ENCODE data around the gene RXRA. TPM values are rescaled to one million over a fixed set of nuclear protein-coding genes. Genes with fewer than 3 reads are reported as not detected.

The RXRA gene
- total and polyA plus RNA-seq, 2 donors (not counting 1 experiment from before 2014, with no cell fraction given) = 2.6 to 6.8 TPM

DNA sequence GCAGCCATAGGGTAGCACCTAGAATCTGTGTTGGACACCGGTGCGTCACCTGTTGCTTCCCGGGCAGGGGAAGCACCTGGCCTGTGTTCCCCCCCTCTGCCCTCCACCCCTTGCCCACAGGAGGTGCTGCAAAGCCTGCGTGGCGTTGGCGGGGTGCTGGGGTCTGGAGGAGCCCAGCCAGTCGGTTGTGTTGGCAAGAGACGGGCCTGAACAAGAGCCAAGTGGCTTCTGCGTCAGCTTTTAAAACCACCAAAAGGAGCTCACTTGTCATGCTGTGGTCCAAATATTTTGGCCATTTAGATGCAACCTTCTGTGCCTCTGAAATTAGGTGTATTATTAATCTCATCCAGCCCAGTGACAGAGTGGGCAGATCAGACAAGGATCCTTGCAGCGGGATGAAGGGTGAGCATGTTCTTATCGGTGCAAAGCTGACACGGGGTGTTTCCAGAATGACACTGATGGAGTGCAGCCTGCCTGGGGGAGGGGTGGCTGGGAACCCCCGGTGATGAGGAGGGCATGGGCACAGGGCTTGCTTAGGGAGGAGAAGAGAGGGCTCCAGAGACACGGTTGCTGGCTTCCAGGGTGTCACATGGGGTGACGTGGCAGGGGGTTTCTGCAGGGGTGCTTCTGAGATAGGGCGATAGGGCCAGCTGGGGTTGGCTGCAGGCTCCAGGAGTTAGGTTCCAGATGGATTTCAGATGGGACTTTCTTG is 9.7 kb upstream of the RXRA start:
- intact Hi-C loops (cut with micrococcal nuclease) = no loop called here
- Histone ChIP-seq H3K79me2 (ENCODE audit: control insufficient read depth, insufficient read depth, low read length) (no peaks in the 10 kb centered on the region), H3K9me3 (ENCODE audit: control extremely low read depth in 1 of 3, control insufficient read depth in 2 of 3, insufficient read depth in 1 of 3, low read length in 2 of 3) (peaks cover 0 to 7% (median 2%) of the 10 kb centered on the region in 3 donors), H3K36me3 (replicated peaks in 1 of 2; ENCODE audit: control extremely low read depth in 1 of 2, control insufficient read depth in 1 of 2, extremely low read depth in 1 of 2, insufficient read depth in 2 of 2, low read length in 1 of 2) (no peaks in the 10 kb centered on the region), H3K4me3 (ENCODE audit: control extremely low read depth in 1 of 5, extremely low read depth in 1 of 5, insufficient read depth in 1 of 5, low read depth in 2 of 5, low read length in 4 of 5) (no peak overlapping the region), H2AFZ (ENCODE audit: insufficient read depth, low read depth, low read length, poor library complexity, severe bottlenecking) (no peak overlapping the region), H3K9ac (ENCODE audit: low read length) (no peak overlapping the region), H4K20me1 (ENCODE audit: control insufficient read depth, insufficient read depth, low read length, poor library complexity, severe bottlenecking) (no peaks in the 10 kb centered on the region), H3K27ac (ENCODE audit: low read length in 2 of 2) (no peak overlapping the region), H3K4me2 (replicated peaks; ENCODE audit: low read depth, low read length, poor library complexity, severe bottlenecking) (no peak overlapping the region), H3K27me3 (replicated peaks in 1 of 4; ENCODE audit: control extremely low read depth in 1 of 4, control insufficient read depth in 3 of 4, insufficient read depth in 4 of 4, low read length in 3 of 4) (peaks cover 0 to 5% (median 1%) of the 10 kb centered on the region in 4 experiments), H3K4me1 (ENCODE audit: control insufficient read depth in 2 of 2, insufficient read depth in 2 of 2, low read length in 2 of 2) (no peaks in the 10 kb centered on the region)
- no peak for ATAC-seq (ENCODE audit: low read depth)
- 30% methylated on average over 15 of the region's 16 CpGs for WGBS (ENCODE audit: insufficient coverage)
- peaks cover 2% of the 10 kb centered on the region for H3K4me1 Mint-ChIP-seq
- no peak overlapping the region for H3K4me3 Mint-ChIP-seq
- no peak for TF ChIP-seq EZH2 (IDR thresholded peaks at IDR 0.05; ENCODE audit: borderline replicate concordance, insufficient read depth, low read depth, low read length, poor library complexity, severe bottlenecking)
- TF ChIP-seq CTCF (IDR thresholded peaks at IDR 0.05) = no peak
- no peak for DNase-seq
- ChIA-PET POLR2A (no interaction called here), CTCF (no interaction called here)
- H3K27ac Mint-ChIP-seq = no peak overlapping the region
- peaks cover 4% of the 10 kb centered on the region for H3K9me3 Mint-ChIP-seq (ENCODE audit: insufficient read depth)
- H3K27me3 Mint-ChIP-seq = peaks cover 15% of the 10 kb centered on the region

- H3K4me1 ChIP-seq (ENCODE audit: control insufficient read depth in 2 of 2, insufficient read depth in 2 of 2, low read length in 2 of 2) = no peaks in the 10 kb centered on the region
- intact Hi-C loops (cut with micrococcal nuclease) = no loop called here
- no peaks in the 10 kb centered on the region for H4K20me1 ChIP-seq (ENCODE audit: control insufficient read depth, insufficient read depth, low read length, poor library complexity, severe bottlenecking)
- DNase-seq (no peak), ATAC-seq (ENCODE audit: low read depth) (no peak)
- H3K27me3 ChIP-seq (replicated peaks in 1 of 4; ENCODE audit: control extremely low read depth in 1 of 4, control insufficient read depth in 3 of 4, insufficient read depth in 4 of 4, low read length in 3 of 4) = peaks cover 0 to 5% (median 1%) of the 10 kb centered on the region in 4 experiments
- no peak overlapping the region for H3K9ac ChIP-seq (ENCODE audit: low read length)
- H3K27ac ChIP-seq (ENCODE audit: low read length in 2 of 2) = no peak overlapping the region
- CTCF ChIA-PET = no interaction called here
- no peak overlapping the region for H2AFZ ChIP-seq (ENCODE audit: insufficient read depth, low read depth, low read length, poor library complexity, severe bottlenecking)
- POLR2A ChIA-PET = no interaction called here
- Mint-ChIP-seq H3K27ac (no peak overlapping the region), H3K27me3 (peaks cover 10% of the 10 kb centered on the region), H3K9me3 (ENCODE audit: insufficient read depth) (peaks cover 4% of the 10 kb centered on the region), H3K4me1 (peaks cover 2% of the 10 kb centered on the region), H3K4me3 (no peak overlapping the region)
- no peak overlapping the region for H3K4me3 ChIP-seq (ENCODE audit: control extremely low read depth in 1 of 5, extremely low read depth in 1 of 5, insufficient read depth in 1 of 5, low read depth in 2 of 5, low read length in 4 of 5)
- no peaks in the 10 kb centered on the region for H3K36me3 ChIP-seq (replicated peaks in 1 of 2; ENCODE audit: control extremely low read depth in 1 of 2, control insufficient read depth in 1 of 2, extremely low read depth in 1 of 2, insufficient read depth in 2 of 2, low read length in 1 of 2)
- no peaks in the 10 kb centered on the region for H3K79me2 ChIP-seq (ENCODE audit: control insufficient read depth, insufficient read depth, low read length)
- H3K4me2 ChIP-seq (replicated peaks; ENCODE audit: low read depth, low read length, poor library complexity, severe bottlenecking) = no peak overlapping the region
- H3K9me3 ChIP-seq (ENCODE audit: control extremely low read depth in 1 of 3, control insufficient read depth in 2 of 3, insufficient read depth in 1 of 3, low read length in 2 of 3) = peaks cover 0 to 7% (median 2%) of the 10 kb centered on the region in 3 donors
- TF ChIP-seq EZH2 (IDR thresholded peaks at IDR 0.05; ENCODE audit: borderline replicate concordance, insufficient read depth, low read depth, low read length, poor library complexity, severe bottlenecking) = no peak
- no peak for TF ChIP-seq CTCF (IDR thresholded peaks at IDR 0.05)
- WGBS (ENCODE audit: insufficient coverage) = 85% methylated on average over 16 of the region's 17 CpGs
These were observed 8.9 kb upstream of the RXRA start for GRCh38 chr9:134317400-134317789.
